Prostate gland (tissue), 2 donors: ENCODE data around the gene DNAJC1.
"Not testable (repeated sequence)": the region's sequence is repeated elsewhere in the genome, so short reads cannot be mapped to it uniquely, and the experiment has no call there.

Experiments
- CTCF ChIP-seq, 4 experiments: fragments of 200-600 bp in 2 of 4; fragments of 450-650 bp in 2 of 4; sonication (generic) in 2 of 4; IDR thresholded peaks; 1 replicate in 3 of 4; 2 replicates in 1 of 4; pipeline ENCODE4 v1.5.1; 2016 to 2019; ENCODE audit warnings: antibody characterized with exemption in 4 of 4, mild to moderate bottlenecking in 2 of 4, moderate library complexity in 2 of 4
- POLR2AphosphoS5 ChIP-seq: sonication (generic); formaldehyde crosslinking; IDR thresholded peaks from one replicate; pipeline ENCODE4 v1.6.1; 2017; ENCODE audit warnings: antibody characterized with exemption

- TF ChIP-seq CTCF (IDR thresholded peaks at IDR 0.05); POLR2AphosphoS5: not testable (repeated sequence)
These were observed 28.7 kb upstream of the DNAJC1 start for GRCh38 chr10:22032268-22032667.
